ENCODE measurements around the gene RAB17. TPM values are rescaled to one million over a fixed set of nuclear protein-coding genes. Genes with fewer than 3 reads are reported as not detected.

Gene RAB17
- total RNA-seq, 1 donor from 2014 or later: 49.9 TPM

DNA sequence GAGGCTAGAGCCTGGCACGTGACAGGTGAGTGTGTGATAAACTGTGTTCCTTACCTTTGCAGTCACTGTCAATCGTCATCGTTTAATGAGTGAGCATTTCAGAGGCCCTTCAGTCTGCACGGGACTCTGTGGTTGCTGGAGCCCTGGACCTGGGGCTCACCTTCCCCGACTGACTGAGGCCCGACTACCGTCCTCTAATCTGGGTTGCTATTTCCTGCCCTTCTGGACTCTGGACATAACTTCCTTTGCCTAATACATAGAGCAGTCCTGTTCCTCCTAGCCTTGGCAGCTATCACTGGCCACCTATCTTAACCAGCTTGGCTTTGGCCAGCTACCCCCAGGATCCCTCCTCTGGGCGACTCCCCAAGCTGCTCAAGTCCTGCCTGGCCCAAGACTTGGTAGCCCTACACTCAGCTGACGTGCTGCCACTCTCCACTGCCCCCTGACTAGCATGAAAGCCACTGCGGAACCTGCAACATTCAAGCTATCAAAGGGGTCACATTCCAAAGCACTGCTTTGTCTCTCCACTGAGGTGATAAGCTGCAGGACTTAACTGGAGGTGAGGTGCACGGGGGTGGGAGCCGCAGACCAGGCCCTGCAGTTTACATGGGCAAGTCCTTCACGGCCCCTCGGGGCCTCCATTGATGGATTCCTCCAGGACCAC is 11.1 kb upstream of the RAB17 start:
- Mint-ChIP-seq H3K4me1 (ENCODE audit: low read depth) (peaks cover 16% of the 10 kb centered on the region), H3K36me3 (ENCODE audit: insufficient read depth) (no peaks in the 10 kb centered on the region), H3K27ac (no peak overlapping the region), H3K27me3 (peaks cover 53% of the 10 kb centered on the region), H3K9me3 (ENCODE audit: low read depth) (no peaks in the 10 kb centered on the region), H3K4me3 (ENCODE audit: low read depth) (no peak overlapping the region)
- no peak for DNase-seq (ENCODE audit: low spot score, unreplicated experiment)
- TF ChIP-seq, protein P1, sequence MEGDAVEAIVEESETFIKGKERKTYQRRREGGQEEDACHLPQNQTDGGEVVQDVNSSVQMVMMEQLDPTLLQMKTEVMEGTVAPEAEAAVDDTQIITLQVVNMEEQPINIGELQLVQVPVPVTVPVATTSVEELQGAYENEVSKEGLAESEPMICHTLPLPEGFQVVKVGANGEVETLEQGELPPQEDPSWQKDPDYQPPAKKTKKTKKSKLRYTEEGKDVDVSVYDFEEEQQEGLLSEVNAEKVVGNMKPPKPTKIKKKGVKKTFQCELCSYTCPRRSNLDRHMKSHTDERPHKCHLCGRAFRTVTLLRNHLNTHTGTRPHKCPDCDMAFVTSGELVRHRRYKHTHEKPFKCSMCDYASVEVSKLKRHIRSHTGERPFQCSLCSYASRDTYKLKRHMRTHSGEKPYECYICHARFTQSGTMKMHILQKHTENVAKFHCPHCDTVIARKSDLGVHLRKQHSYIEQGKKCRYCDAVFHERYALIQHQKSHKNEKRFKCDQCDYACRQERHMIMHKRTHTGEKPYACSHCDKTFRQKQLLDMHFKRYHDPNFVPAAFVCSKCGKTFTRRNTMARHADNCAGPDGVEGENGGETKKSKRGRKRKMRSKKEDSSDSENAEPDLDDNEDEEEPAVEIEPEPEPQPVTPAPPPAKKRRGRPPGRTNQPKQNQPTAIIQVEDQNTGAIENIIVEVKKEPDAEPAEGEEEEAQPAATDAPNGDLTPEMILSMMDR (IDR thresholded peaks at IDR 0.05; ENCODE audit: unreplicated experiment): peak; percentile 34

DNA sequence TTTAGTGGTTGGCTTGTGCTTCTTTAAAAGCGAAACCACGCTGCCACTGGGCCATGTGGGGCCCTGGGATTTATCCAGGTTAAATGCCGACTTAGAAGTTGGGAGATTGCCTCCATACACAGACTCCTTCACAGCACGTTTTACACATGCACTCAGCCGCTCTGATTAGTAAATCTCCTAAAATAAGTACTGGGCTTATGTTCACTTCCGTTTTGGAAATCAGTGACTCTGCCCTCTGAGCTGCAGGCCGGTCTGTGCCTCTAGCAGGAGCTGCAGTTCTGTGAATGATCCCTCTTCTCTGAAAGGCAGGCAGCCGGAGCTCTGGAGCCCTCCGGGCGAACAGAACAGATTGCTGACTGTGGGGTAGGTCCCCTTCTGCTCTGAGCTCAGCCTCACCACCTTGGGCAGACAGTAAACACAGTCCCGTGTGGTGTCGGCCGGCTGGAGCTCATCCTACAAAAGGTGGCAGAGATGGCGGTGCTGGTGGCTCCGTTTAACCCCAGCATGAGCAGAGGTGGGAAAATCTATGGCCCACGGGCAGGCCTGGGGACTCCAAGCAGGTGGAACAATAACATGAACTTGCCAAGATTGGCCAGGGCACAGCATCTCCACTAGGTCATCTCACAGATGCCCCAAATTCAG is 9.8 kb upstream of the RAB17 start:
- Mint-ChIP-seq H3K9me3 (ENCODE audit: low read depth) (no peaks in the 10 kb centered on the region), H3K4me1 (ENCODE audit: low read depth) (peaks cover 16% of the 10 kb centered on the region), H3K27me3 (peaks cover 54% of the 10 kb centered on the region), H3K27ac (no peak overlapping the region), H3K36me3 (ENCODE audit: insufficient read depth) (no peaks in the 10 kb centered on the region), H3K4me3 (ENCODE audit: low read depth) (no peak overlapping the region)
- DNase-seq (ENCODE audit: low spot score, unreplicated experiment): no peak
- TF ChIP-seq, protein P1 (IDR thresholded peaks at IDR 0.05; ENCODE audit: unreplicated experiment): no peak

DNA sequence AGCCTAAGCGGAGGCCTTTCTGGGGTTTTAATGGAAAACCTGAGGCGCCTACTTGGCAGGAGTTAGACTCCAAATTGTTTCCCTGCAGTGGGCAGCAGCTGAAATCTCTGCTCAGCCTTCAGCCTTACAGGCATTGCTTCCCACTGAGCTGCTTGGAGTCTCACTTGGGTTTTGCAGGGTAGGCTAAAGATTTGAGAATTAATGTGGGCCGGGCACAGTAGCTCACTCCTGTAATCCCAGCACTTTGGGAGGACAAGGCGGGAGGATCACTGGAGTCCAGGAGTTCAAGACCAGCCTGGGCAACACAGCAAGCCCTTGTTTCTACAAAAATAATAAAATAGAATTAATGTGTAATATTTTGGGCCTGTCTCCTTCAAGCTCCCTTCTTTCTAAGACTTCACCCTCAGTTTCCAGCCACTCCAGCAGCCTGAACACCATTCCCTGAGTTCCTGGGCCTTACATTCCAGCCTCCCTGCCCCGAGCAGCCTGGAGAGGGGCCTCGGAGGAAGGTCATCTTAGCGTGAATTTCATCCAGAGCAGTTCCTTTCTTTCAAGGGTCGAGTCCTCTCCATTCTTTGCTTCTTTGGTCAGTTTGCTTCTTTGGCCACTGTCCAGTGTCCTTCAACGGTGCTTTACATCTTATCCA is 9.1 kb upstream of the RAB17 start:
- no peak overlapping the region for H3K4me3 Mint-ChIP-seq (ENCODE audit: low read depth)
- no peak for DNase-seq (ENCODE audit: low spot score, unreplicated experiment)
- H3K36me3 Mint-ChIP-seq (ENCODE audit: insufficient read depth): no peaks in the 10 kb centered on the region
- peaks cover 23% of the 10 kb centered on the region for H3K4me1 Mint-ChIP-seq (ENCODE audit: low read depth)
- H3K27me3 Mint-ChIP-seq: peaks cover 60% of the 10 kb centered on the region
- H3K9me3 Mint-ChIP-seq (ENCODE audit: low read depth): no peaks in the 10 kb centered on the region
- no peak overlapping the region for H3K27ac Mint-ChIP-seq
- TF ChIP-seq, protein P1 (IDR thresholded peaks at IDR 0.05; ENCODE audit: unreplicated experiment): no peak

DNA sequence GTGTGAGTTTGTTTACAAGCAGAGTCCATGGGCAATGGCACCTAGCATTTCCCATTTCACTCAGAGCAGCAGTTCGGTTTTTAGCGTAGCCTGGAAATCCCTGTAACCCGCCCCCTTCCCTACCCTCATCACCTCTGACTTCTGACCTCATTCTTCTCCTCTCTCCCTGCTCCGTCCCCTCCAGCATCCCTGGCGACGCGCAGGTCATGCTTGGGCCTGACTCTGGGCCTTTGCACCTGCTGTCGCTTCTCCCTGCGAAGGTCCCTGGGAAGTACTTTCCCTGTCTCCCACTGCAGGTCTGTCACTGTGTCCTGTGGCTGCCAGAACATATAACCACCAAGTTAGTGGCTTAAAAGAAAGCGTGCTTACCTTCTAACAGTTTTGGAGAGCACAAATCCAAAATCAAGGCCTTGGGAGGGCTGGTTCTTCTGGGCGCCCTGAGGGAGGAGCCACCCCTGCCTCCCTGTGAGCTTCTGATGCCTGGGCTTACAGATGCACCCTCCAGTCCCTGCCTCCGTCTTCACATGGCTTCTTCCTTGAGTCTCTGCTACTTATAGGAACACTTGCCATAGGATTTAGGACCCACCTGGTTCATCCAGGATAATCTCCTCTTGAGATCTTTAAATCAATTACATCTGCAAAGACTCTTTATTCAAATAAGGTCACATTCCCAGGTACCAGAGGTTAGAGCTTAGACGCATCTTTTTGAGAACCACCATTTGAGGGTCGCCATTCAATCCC is 8.1 kb upstream of the RAB17 start:
- H3K4me3 Mint-ChIP-seq (ENCODE audit: low read depth): no peak overlapping the region
- H3K27me3 Mint-ChIP-seq: peaks cover 65% of the 10 kb centered on the region
- H3K27ac Mint-ChIP-seq: no peak overlapping the region
- no peak for DNase-seq (ENCODE audit: low spot score, unreplicated experiment)
- no peaks in the 10 kb centered on the region for H3K9me3 Mint-ChIP-seq (ENCODE audit: low read depth)
- H3K4me1 Mint-ChIP-seq (ENCODE audit: low read depth): peaks cover 30% of the 10 kb centered on the region
- H3K36me3 Mint-ChIP-seq (ENCODE audit: insufficient read depth): no peaks in the 10 kb centered on the region
- TF ChIP-seq, protein P1 (IDR thresholded peaks at IDR 0.05; ENCODE audit: unreplicated experiment): no peak
